Peyer's patch (tissue), 4 donors: ENCODE measurements around the gene COQ8A.

Experiments used
- POLR2A ChIP-seq, 2 donors: fragments of 450-650 bp; IDR thresholded peaks; one replicate each; pipeline ENCODE4 v1.5.1; 2017; ENCODE audit warnings: antibody characterized with exemption in 2 of 2, mild to moderate bottlenecking in 2 of 2, moderate library complexity in 2 of 2
- TF ChIP-seq, protein P1 (sequence below), 6 experiments: fragments of 450-650 bp in 4 of 6; fragments of 200-600 bp in 2 of 6; sonication (generic) in 1 of 6; IDR thresholded peaks; one replicate each; pipeline ENCODE4 v1.5.1; 2017 to 2019; ENCODE audit warnings: antibody characterized with exemption in 6 of 6, mild to moderate bottlenecking in 3 of 6, moderate library complexity in 1 of 6

DNA sequence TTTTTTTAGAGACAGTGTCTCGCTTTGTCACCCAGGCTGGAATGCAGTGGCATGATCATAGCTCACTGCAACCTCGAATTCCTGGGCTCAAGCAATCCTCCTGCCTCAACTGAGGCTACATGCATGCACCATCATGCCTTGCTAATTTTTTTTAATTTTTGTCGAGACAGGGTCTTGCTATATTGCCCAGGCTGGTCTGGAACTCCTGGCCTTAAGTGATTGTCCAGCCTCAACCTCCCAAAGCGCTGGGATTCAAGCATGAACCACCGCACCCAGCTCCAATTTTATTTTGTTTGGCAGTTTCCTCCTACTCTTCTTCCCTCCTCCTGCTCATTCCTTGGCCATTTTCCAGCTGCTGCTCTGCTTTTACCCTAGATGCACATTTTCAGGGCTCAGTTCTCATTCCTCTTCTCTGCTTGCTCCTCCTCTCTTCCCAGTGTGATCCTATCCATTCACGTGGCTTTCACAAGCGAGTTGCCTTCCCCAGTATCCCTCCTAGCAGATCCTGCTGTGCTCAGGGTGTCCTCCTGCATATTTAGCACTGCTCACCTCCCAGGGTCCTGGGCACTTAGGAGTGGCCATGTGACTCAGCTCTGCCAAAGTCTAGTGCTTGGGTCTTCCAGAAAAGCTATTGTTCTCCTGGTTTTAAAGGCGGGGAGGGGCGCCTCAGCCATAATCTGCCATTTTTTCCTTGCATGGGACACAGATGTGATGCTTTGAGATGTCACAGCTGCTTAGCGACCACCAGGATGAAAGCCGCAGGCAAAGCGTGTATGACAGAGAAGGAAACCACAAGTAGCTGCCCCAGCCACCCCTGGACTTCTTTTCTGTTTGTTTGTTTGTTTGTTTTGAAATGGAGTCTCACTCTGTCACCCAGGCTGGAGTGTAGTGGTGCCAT, 36.0 kb upstream of the COQ8A start:
- TF ChIP-seq, protein P1, sequence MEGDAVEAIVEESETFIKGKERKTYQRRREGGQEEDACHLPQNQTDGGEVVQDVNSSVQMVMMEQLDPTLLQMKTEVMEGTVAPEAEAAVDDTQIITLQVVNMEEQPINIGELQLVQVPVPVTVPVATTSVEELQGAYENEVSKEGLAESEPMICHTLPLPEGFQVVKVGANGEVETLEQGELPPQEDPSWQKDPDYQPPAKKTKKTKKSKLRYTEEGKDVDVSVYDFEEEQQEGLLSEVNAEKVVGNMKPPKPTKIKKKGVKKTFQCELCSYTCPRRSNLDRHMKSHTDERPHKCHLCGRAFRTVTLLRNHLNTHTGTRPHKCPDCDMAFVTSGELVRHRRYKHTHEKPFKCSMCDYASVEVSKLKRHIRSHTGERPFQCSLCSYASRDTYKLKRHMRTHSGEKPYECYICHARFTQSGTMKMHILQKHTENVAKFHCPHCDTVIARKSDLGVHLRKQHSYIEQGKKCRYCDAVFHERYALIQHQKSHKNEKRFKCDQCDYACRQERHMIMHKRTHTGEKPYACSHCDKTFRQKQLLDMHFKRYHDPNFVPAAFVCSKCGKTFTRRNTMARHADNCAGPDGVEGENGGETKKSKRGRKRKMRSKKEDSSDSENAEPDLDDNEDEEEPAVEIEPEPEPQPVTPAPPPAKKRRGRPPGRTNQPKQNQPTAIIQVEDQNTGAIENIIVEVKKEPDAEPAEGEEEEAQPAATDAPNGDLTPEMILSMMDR (IDR thresholded peaks at IDR 0.05), result no peak
- TF ChIP-seq POLR2A (IDR thresholded peaks at IDR 0.05), result no peak
